IMR-90 (cell line): ENCODE data around the gene IKBKE. TPM values are rescaled to one million over a fixed set of nuclear protein-coding genes. Genes with fewer than 3 reads are reported as not detected.
A peak's percentile ranks its signal among the peaks of the same experiment; 100 is the strongest.

Source experiments
- ATAC-seq: fragments of 200-7000 bp; cut with Tn5 transposase; 2 replicates; pipeline ENCODE4 v1.9.1; 2020; ENCODE audit warnings: low read depth, mild to moderate bottlenecking, moderate library complexity
- BruUV-seq: library from RNA; stranded (reverse); fragments of 400-500 nt; replicated peaks from 2 replicates; lab custom pipeline; 2021; lab: Mats Ljungman, UMichigan
- CTCF ChIA-PET: fragments of 300-600 bp; formaldehyde crosslinking; extraction: SDS; loops from one replicate; lab custom pipeline; 2021; ENCODE audit warnings: antibody characterized with exemption; lab: Yijun Ruan, JAX
- POLR2A ChIA-PET: fragments of 300-600 bp; sonication (Branson Sonifier 250); formaldehyde crosslinking; loops from one replicate; lab custom pipeline; 2022; ENCODE audit warnings: antibody characterized with exemption; ENCODE audit not compliant: unreplicated experiment; lab: Charles Lee
- DNase-seq: peaks from one replicate; pipeline ENCODE4 v3.0.0; 2013
- H2AFZ ChIP-seq: replicated peaks from 2 replicates; pipeline ENCODE3; 2013; ENCODE audit warnings: low read length, mild to moderate bottlenecking; ENCODE audit not compliant: poor library complexity
- H2AK5ac ChIP-seq: 2 replicates; pipeline ENCODE4 v1.6.1; 2013; ENCODE audit warnings: low read depth, low read length, inconsistent platforms
- H2AK9ac ChIP-seq: replicated peaks from 2 replicates; pipeline ENCODE3; 2013; ENCODE audit warnings: mild to moderate bottlenecking, low read depth, low read length, moderate library complexity; ENCODE audit not compliant: poor library complexity
- H2BK120ac ChIP-seq: 2 replicates; pipeline ENCODE4 v1.6.1; 2013; ENCODE audit warnings: low read depth, low read length, inconsistent platforms
- H2BK15ac ChIP-seq: 3 replicates; pipeline ENCODE4 v1.6.1; 2013; ENCODE audit warnings: low read depth, low read length, inconsistent platforms
- H2BK20ac ChIP-seq: 2 replicates; pipeline ENCODE4 v1.6.1; 2013; ENCODE audit warnings: low read depth, mild to moderate bottlenecking, inconsistent platforms, low read length, moderate library complexity
- H2BK5ac ChIP-seq: 2 replicates; pipeline ENCODE4 v1.6.1; 2013; ENCODE audit warnings: mild to moderate bottlenecking, low read depth, low read length, inconsistent platforms; ENCODE audit not compliant: poor library complexity, severe bottlenecking
- H3K14ac ChIP-seq: replicated peaks from 2 replicates; pipeline ENCODE4 v1.6.1; 2013; ENCODE audit warnings: low read depth, low read length, inconsistent platforms
- H3K18ac ChIP-seq: 2 replicates; pipeline ENCODE4 v1.6.1; 2013; ENCODE audit warnings: low read depth, low read length, control low read depth
- H3K23ac ChIP-seq: 2 replicates; pipeline ENCODE4 v1.6.1; 2013; ENCODE audit warnings: low read depth, low read length, inconsistent platforms
- H3K27ac ChIP-seq: 2 replicates; pipeline ENCODE4 v1.5.1; 2013; ENCODE audit warnings: mild to moderate bottlenecking, control low read depth, low read length; ENCODE audit not compliant: insufficient read depth
- H3K27me3 ChIP-seq: 2 replicates; pipeline ENCODE4 v1.6.1; 2013; ENCODE audit warnings: low read length; ENCODE audit not compliant: control insufficient read depth, insufficient read depth
- H3K36me3 ChIP-seq: 2 replicates; pipeline ENCODE4 v1.6.1; 2013; ENCODE audit warnings: low read length, mixed read lengths; ENCODE audit not compliant: control insufficient read depth, insufficient read depth
- H3K4ac ChIP-seq: 2 replicates; pipeline ENCODE4 v1.6.1; 2013; ENCODE audit warnings: low read depth, low read length, inconsistent platforms
- H3K4me1 ChIP-seq: 2 replicates; pipeline ENCODE4 v1.6.1; 2013; ENCODE audit warnings: low read length, mixed read lengths; ENCODE audit not compliant: control insufficient read depth, insufficient read depth
- H3K4me2 ChIP-seq: 2 replicates; pipeline ENCODE4 v1.6.1; 2013; ENCODE audit warnings: low read depth, mild to moderate bottlenecking, control low read depth, low read length, moderate library complexity
- H3K4me3 ChIP-seq: 2 replicates; pipeline ENCODE4 v1.5.1; 2013; ENCODE audit warnings: low read depth, mild to moderate bottlenecking, control low read depth, low read length, moderate library complexity; ENCODE audit not compliant: insufficient read depth
- H3K56ac ChIP-seq: 2 replicates; pipeline ENCODE4 v1.6.1; 2013; ENCODE audit warnings: low read length, inconsistent platforms; ENCODE audit not compliant: insufficient read depth; ENCODE audit errors: extremely low read depth
- H3K79me1 ChIP-seq, 2 experiments: 2 replicates each; pipeline ENCODE4 v1.6.1; 2013; ENCODE audit warnings: low read length in 2 of 2, inconsistent platforms in 1 of 2, low read depth in 1 of 2
- H3K9ac ChIP-seq: 2 replicates; pipeline ENCODE4 v1.6.1; 2013; ENCODE audit warnings: low read depth, low read length, control low read depth
- H3K9me1 ChIP-seq: 2 replicates; pipeline ENCODE4 v1.6.1; 2013; ENCODE audit warnings: low read length, inconsistent platforms; ENCODE audit not compliant: insufficient read depth
- H3K9me3 ChIP-seq: 2 replicates; pipeline ENCODE4 v1.6.1; 2013; ENCODE audit warnings: low read length; ENCODE audit not compliant: control insufficient read depth, insufficient read depth
- H4K20me1 ChIP-seq: 2 replicates; pipeline ENCODE4 v1.6.1; 2013; ENCODE audit warnings: low read length, inconsistent platforms; ENCODE audit not compliant: insufficient read depth
- H4K5ac ChIP-seq: 2 replicates; pipeline ENCODE4 v1.6.1; 2013; ENCODE audit warnings: mild to moderate bottlenecking, low read depth, low read length, control low read depth
- H4K8ac ChIP-seq, 2 experiments: 2 replicates each; pipeline ENCODE4 v1.6.1; 2013; ENCODE audit warnings: low read depth in 2 of 2, low read length in 2 of 2, control low read depth in 1 of 2, inconsistent platforms in 1 of 2
- H4K91ac ChIP-seq: 2 replicates; pipeline ENCODE4 v1.6.1; 2013; ENCODE audit warnings: low read depth, low read length, inconsistent platforms; ENCODE audit not compliant: insufficient read depth
- CEBPB ChIP-seq: IDR thresholded peaks from 2 replicates; pipeline ENCODE4 v1.6.1; 2012; ENCODE audit warnings: low read depth, low read length, improper control_type of control experiment
- CHD1 ChIP-seq: IDR thresholded peaks from 2 replicates; pipeline ENCODE4 v1.6.1; 2012; ENCODE audit warnings: low read depth, low read length, improper control_type of control experiment
- CTCF ChIP-seq: conservative IDR thresholded peaks from 2 replicates; pipeline ENCODE4 v1.5.1; 2012; ENCODE audit warnings: mild to moderate bottlenecking, low read depth, low read length, improper control_type of control experiment
- NFE2L2 ChIP-seq: fragments of 150-350 bp; IDR thresholded peaks from 2 replicates; pipeline ENCODE4 v1.6.1; 2016; ENCODE audit warnings: low read depth, mild to moderate bottlenecking, low read length
- RCOR1 ChIP-seq: IDR thresholded peaks from 2 replicates; pipeline ENCODE4 v1.6.1; 2012; ENCODE audit warnings: mild to moderate bottlenecking, low read length, improper control_type of control experiment; ENCODE audit not compliant: insufficient replicate concordance
- RFX5 ChIP-seq: IDR thresholded peaks from 2 replicates; pipeline ENCODE4 v1.8.0; 2012; ENCODE audit warnings: low read depth, mild to moderate bottlenecking, low read length, moderate library complexity
- SMC3 ChIP-seq: fragments of 150-350 bp; IDR thresholded peaks from 2 replicates; pipeline ENCODE4 v1.6.1; 2016; ENCODE audit warnings: low read depth, mild to moderate bottlenecking, antibody characterized with exemption, low read length, moderate library complexity
- WGBS, 2 experiments: methylation state at CpG; one replicate each; pipeline versions ENCODE4 v1.1.5 to v1.1.7; 2013; ENCODE audit warnings: missing lambda C conversion rate in 2 of 2; ENCODE audit not compliant: insufficient read length in 1 of 2; ENCODE audit errors: extremely low coverage in 2 of 2; 5-methylcytosine and 5-hydroxymethylcytosine counted together
- dilution Hi-C: fragments of 300-500 bp; cut with HindIII; formaldehyde crosslinking; loops from one replicate; pipeline ENCODE4 v1.14.3; 2018; ENCODE audit warnings: low sequenced_read_pairs; ENCODE audit not compliant: unreplicated experiment
- in situ Hi-C: fragments of 300-500 bp; cut with MboI; formaldehyde crosslinking; loops from 3 replicates; pipeline ENCODE4 v1.14.3; 2019; ENCODE audit warnings: low sequenced_read_pairs, inconsistent platforms, mixed read lengths
- intact Hi-C: fragments of 100-400 bp; cut with micrococcal nuclease; formaldehyde crosslinking; loops from 2 replicates; pipeline ENCODE4 v1.10.0; 2022
- polyA plus RNA-seq, 3 experiments: library from polyadenylated mRNA; depleted of rRNA; stranded (reverse); fragments of >200 nt; gene quantifications; 2 replicates each; pipeline ENCODE4 v1.2.3, GENCODE V29; 2012; ENCODE audit warnings: low replicate concordance in 1 of 3
- total RNA-seq: library from RNA; depleted of rRNA; stranded (reverse); fragments of >200 nt; gene quantifications from 2 replicates; pipeline ENCODE4 v1.2.3, GENCODE V29; 2012

IKBKE gene
- total and polyA plus RNA-seq, 2 of the 4 experiments (the other 2 are of a cell fraction), result 20.3 to 24.0 TPM

- H3K9ac ChIP-seq, result peak overlapping the region; percentile 20; the same call in 1 of the 2 replicates
- peaks cover 22% of the 10 kb centered on the region for H3K4me1 ChIP-seq
- TF ChIP-seq RCOR1 (no peak), CHD1 (no peak), CTCF (no peak), NFE2L2 (no peak), CEBPB (no peak), SMC3 (no peak), RFX5 (no peak)
- peak overlapping the region; percentile 22 to 35; a peak in 2 of 4 replicates for H4K8ac ChIP-seq
- H3K14ac ChIP-seq, result peak overlapping the region; percentile 57; the same call in 1 of the 2 replicates
- in situ Hi-C loops (no loop called here), intact Hi-C loops (loop anchor here (10.0 kb wide), 1 partner anchor 512 kb away; no protein-coding TSS in a partner anchor), dilution Hi-C loops (no loop called here)
- peak overlapping the region; percentile 44 for H2AFZ ChIP-seq
- H2BK120ac ChIP-seq, result peak overlapping the region; percentile 68; the same call in 1 of the 2 replicates
- H2BK20ac ChIP-seq, result 0 out of 2 replicates have a peak overlapping the region, but pooled peaks have one; percentile 13
- ATAC-seq (no peak), DNase-seq (no peak)
- peak overlapping the region; percentile 68; the same call in 1 of the 3 replicates for H2BK15ac ChIP-seq
- H3K9me1 ChIP-seq, result peaks cover 8% of the 10 kb centered on the region
- POLR2A ChIA-PET, result no interaction called here
- H3K18ac ChIP-seq, result 0 out of 2 replicates have a peak overlapping the region, but pooled peaks have one; percentile 6
- H4K20me1 ChIP-seq, result no peaks in the 10 kb centered on the region
- H3K79me1 ChIP-seq, result peaks cover 19 to 28% of the 10 kb centered on the region in 2 experiments
- H3K4me2 ChIP-seq, result peak overlapping the region; percentile 40
- H4K91ac ChIP-seq, result peak overlapping the region; percentile 68; the same call in 1 of the 2 replicates
- peaks cover 30% of the 10 kb centered on the region; the same call in 1 of the 2 replicates for H3K36me3 ChIP-seq
- BruUV-seq, result no TSS peak
- peak overlapping the region; percentile 49; the same call in 1 of the 2 replicates for H3K27ac ChIP-seq
- H3K23ac ChIP-seq, result peak overlapping the region; percentile 40; the same call in 1 of the 2 replicates
- no peaks in the 10 kb centered on the region for H3K27me3 ChIP-seq
- 44% methylated on average over 3 of the region's 5 CpGs; no CpG with 5 or more reads in 1 of the 2 experiments for WGBS, 2 experiments
- peak overlapping the region; percentile 86 for H2AK9ac ChIP-seq
- peak overlapping the region; percentile 26 for H2BK5ac ChIP-seq
- H4K5ac ChIP-seq, result peak overlapping the region; percentile 21; the same call in 1 of the 2 replicates
- no peak overlapping the region for H3K56ac ChIP-seq
- no peaks in the 10 kb centered on the region for H3K9me3 ChIP-seq
- H2AK5ac ChIP-seq, result peak overlapping the region; percentile 50
- H3K4ac ChIP-seq, result peak overlapping the region; percentile 62
- no peak overlapping the region for H3K4me3 ChIP-seq
- CTCF ChIA-PET, result interaction anchor here (0.6 kb wide), 1 partner anchor 10 kb away, joined by 3 read pairs; no protein-coding TSS in a partner anchor
Observed at GRCh38 chr1:206472886-206473285, 2.6 kb downstream of the IKBKE start.
